IMR-90 (cell line): ENCODE measurements around the gene GPR27. TPM values are rescaled to one million over a fixed set of nuclear protein-coding genes. Genes with fewer than 3 reads are reported as not detected.

Source experiments
- ATAC-seq: fragments of 200-7000 bp; cut with Tn5 transposase; 2 replicates; pipeline ENCODE4 v1.9.1; 2020; ENCODE audit warnings: low read depth, mild to moderate bottlenecking, moderate library complexity
- BruUV-seq: library from RNA; stranded (reverse); fragments of 400-500 nt; replicated peaks from 2 replicates; lab custom pipeline; 2021; lab: Mats Ljungman, UMichigan
- CTCF ChIA-PET: fragments of 300-600 bp; formaldehyde crosslinking; extraction: SDS; loops from one replicate; lab custom pipeline; 2021; ENCODE audit warnings: antibody characterized with exemption; lab: Yijun Ruan, JAX
- POLR2A ChIA-PET: fragments of 300-600 bp; sonication (Branson Sonifier 250); formaldehyde crosslinking; loops from one replicate; lab custom pipeline; 2022; ENCODE audit warnings: antibody characterized with exemption; ENCODE audit not compliant: unreplicated experiment; lab: Charles Lee
- DNase-seq: peaks from one replicate; pipeline ENCODE4 v3.0.0; 2013
- H2AFZ ChIP-seq: replicated peaks from 2 replicates; pipeline ENCODE3; 2013; ENCODE audit warnings: low read length, mild to moderate bottlenecking; ENCODE audit not compliant: poor library complexity
- H2AK5ac ChIP-seq: 2 replicates; pipeline ENCODE4 v1.6.1; 2013; ENCODE audit warnings: low read depth, low read length, inconsistent platforms
- H2AK9ac ChIP-seq: replicated peaks from 2 replicates; pipeline ENCODE3; 2013; ENCODE audit warnings: mild to moderate bottlenecking, low read depth, low read length, moderate library complexity; ENCODE audit not compliant: poor library complexity
- H2BK120ac ChIP-seq: 2 replicates; pipeline ENCODE4 v1.6.1; 2013; ENCODE audit warnings: low read depth, low read length, inconsistent platforms
- H2BK15ac ChIP-seq: 3 replicates; pipeline ENCODE4 v1.6.1; 2013; ENCODE audit warnings: low read depth, low read length, inconsistent platforms
- H2BK20ac ChIP-seq: 2 replicates; pipeline ENCODE4 v1.6.1; 2013; ENCODE audit warnings: low read depth, mild to moderate bottlenecking, inconsistent platforms, low read length, moderate library complexity
- H2BK5ac ChIP-seq: 2 replicates; pipeline ENCODE4 v1.6.1; 2013; ENCODE audit warnings: mild to moderate bottlenecking, low read depth, low read length, inconsistent platforms; ENCODE audit not compliant: poor library complexity, severe bottlenecking
- H3K14ac ChIP-seq: replicated peaks from 2 replicates; pipeline ENCODE4 v1.6.1; 2013; ENCODE audit warnings: low read depth, low read length, inconsistent platforms
- H3K18ac ChIP-seq: 2 replicates; pipeline ENCODE4 v1.6.1; 2013; ENCODE audit warnings: low read depth, low read length, control low read depth
- H3K23ac ChIP-seq: 2 replicates; pipeline ENCODE4 v1.6.1; 2013; ENCODE audit warnings: low read depth, low read length, inconsistent platforms
- H3K27ac ChIP-seq: 2 replicates; pipeline ENCODE4 v1.5.1; 2013; ENCODE audit warnings: mild to moderate bottlenecking, control low read depth, low read length; ENCODE audit not compliant: insufficient read depth
- H3K27me3 ChIP-seq: 2 replicates; pipeline ENCODE4 v1.6.1; 2013; ENCODE audit warnings: low read length; ENCODE audit not compliant: control insufficient read depth, insufficient read depth
- H3K36me3 ChIP-seq: 2 replicates; pipeline ENCODE4 v1.6.1; 2013; ENCODE audit warnings: low read length, mixed read lengths; ENCODE audit not compliant: control insufficient read depth, insufficient read depth
- H3K4ac ChIP-seq: 2 replicates; pipeline ENCODE4 v1.6.1; 2013; ENCODE audit warnings: low read depth, low read length, inconsistent platforms
- H3K4me1 ChIP-seq: 2 replicates; pipeline ENCODE4 v1.6.1; 2013; ENCODE audit warnings: low read length, mixed read lengths; ENCODE audit not compliant: control insufficient read depth, insufficient read depth
- H3K4me2 ChIP-seq: 2 replicates; pipeline ENCODE4 v1.6.1; 2013; ENCODE audit warnings: low read depth, mild to moderate bottlenecking, control low read depth, low read length, moderate library complexity
- H3K4me3 ChIP-seq: 2 replicates; pipeline ENCODE4 v1.5.1; 2013; ENCODE audit warnings: low read depth, mild to moderate bottlenecking, control low read depth, low read length, moderate library complexity; ENCODE audit not compliant: insufficient read depth
- H3K56ac ChIP-seq: 2 replicates; pipeline ENCODE4 v1.6.1; 2013; ENCODE audit warnings: low read length, inconsistent platforms; ENCODE audit not compliant: insufficient read depth; ENCODE audit errors: extremely low read depth
- H3K79me1 ChIP-seq, 2 experiments: 2 replicates each; pipeline ENCODE4 v1.6.1; 2013; ENCODE audit warnings: low read length in 2 of 2, inconsistent platforms in 1 of 2, low read depth in 1 of 2
- H3K9ac ChIP-seq: 2 replicates; pipeline ENCODE4 v1.6.1; 2013; ENCODE audit warnings: low read depth, low read length, control low read depth
- H3K9me1 ChIP-seq: 2 replicates; pipeline ENCODE4 v1.6.1; 2013; ENCODE audit warnings: low read length, inconsistent platforms; ENCODE audit not compliant: insufficient read depth
- H3K9me3 ChIP-seq: 2 replicates; pipeline ENCODE4 v1.6.1; 2013; ENCODE audit warnings: low read length; ENCODE audit not compliant: control insufficient read depth, insufficient read depth
- H4K20me1 ChIP-seq: 2 replicates; pipeline ENCODE4 v1.6.1; 2013; ENCODE audit warnings: low read length, inconsistent platforms; ENCODE audit not compliant: insufficient read depth
- H4K5ac ChIP-seq: 2 replicates; pipeline ENCODE4 v1.6.1; 2013; ENCODE audit warnings: mild to moderate bottlenecking, low read depth, low read length, control low read depth
- H4K8ac ChIP-seq, 2 experiments: 2 replicates each; pipeline ENCODE4 v1.6.1; 2013; ENCODE audit warnings: low read depth in 2 of 2, low read length in 2 of 2, control low read depth in 1 of 2, inconsistent platforms in 1 of 2
- H4K91ac ChIP-seq: 2 replicates; pipeline ENCODE4 v1.6.1; 2013; ENCODE audit warnings: low read depth, low read length, inconsistent platforms; ENCODE audit not compliant: insufficient read depth
- BHLHE40 ChIP-seq: fragments of 150-350 bp; IDR thresholded peaks from 2 replicates; pipeline ENCODE4 v1.6.1; 2016; ENCODE audit warnings: mild to moderate bottlenecking, low read depth, low read length
- CEBPB ChIP-seq: IDR thresholded peaks from 2 replicates; pipeline ENCODE4 v1.6.1; 2012; ENCODE audit warnings: low read depth, low read length, improper control_type of control experiment
- CHD1 ChIP-seq: IDR thresholded peaks from 2 replicates; pipeline ENCODE4 v1.6.1; 2012; ENCODE audit warnings: low read depth, low read length, improper control_type of control experiment
- FOS ChIP-seq: fragments of 150-350 bp; IDR thresholded peaks from 2 replicates; pipeline ENCODE4 v1.6.1; 2016; ENCODE audit warnings: low read depth, low read length
- MAFK ChIP-seq: IDR thresholded peaks from 2 replicates; pipeline ENCODE4 v1.6.1; 2012; ENCODE audit warnings: low read depth, low read length, improper control_type of control experiment
- MAZ ChIP-seq: IDR thresholded peaks from 2 replicates; pipeline ENCODE4 v1.6.1; 2012; ENCODE audit warnings: low read depth, mild to moderate bottlenecking, low read length, improper control_type of control experiment, moderate library complexity, borderline replicate concordance
- MXI1 ChIP-seq: IDR thresholded peaks from 2 replicates; pipeline ENCODE4 v1.6.1; 2012; ENCODE audit warnings: low read depth, mild to moderate bottlenecking, low read length, moderate library complexity, borderline replicate concordance
- NFE2L2 ChIP-seq: fragments of 150-350 bp; IDR thresholded peaks from 2 replicates; pipeline ENCODE4 v1.6.1; 2016; ENCODE audit warnings: low read depth, mild to moderate bottlenecking, low read length
- POLR2A ChIP-seq: IDR thresholded peaks from 2 replicates; pipeline ENCODE4 v1.6.1; 2012; ENCODE audit warnings: mild to moderate bottlenecking, low read depth, low read length
- RAD21 ChIP-seq: IDR thresholded peaks from 2 replicates; pipeline ENCODE4 v1.6.1; 2012; ENCODE audit warnings: low read length, improper control_type of control experiment
- RCOR1 ChIP-seq: IDR thresholded peaks from 2 replicates; pipeline ENCODE4 v1.6.1; 2012; ENCODE audit warnings: mild to moderate bottlenecking, low read length, improper control_type of control experiment; ENCODE audit not compliant: insufficient replicate concordance
- RFX5 ChIP-seq: IDR thresholded peaks from 2 replicates; pipeline ENCODE4 v1.8.0; 2012; ENCODE audit warnings: low read depth, mild to moderate bottlenecking, low read length, moderate library complexity
- SMC3 ChIP-seq: fragments of 150-350 bp; IDR thresholded peaks from 2 replicates; pipeline ENCODE4 v1.6.1; 2016; ENCODE audit warnings: low read depth, mild to moderate bottlenecking, antibody characterized with exemption, low read length, moderate library complexity
- WGBS, 2 experiments: methylation state at CpG; one replicate each; pipeline versions ENCODE4 v1.1.5 to v1.1.7; 2013; ENCODE audit warnings: missing lambda C conversion rate in 2 of 2; ENCODE audit not compliant: insufficient read length in 1 of 2; ENCODE audit errors: extremely low coverage in 2 of 2; 5-methylcytosine and 5-hydroxymethylcytosine counted together
- dilution Hi-C: fragments of 300-500 bp; cut with HindIII; formaldehyde crosslinking; loops from one replicate; pipeline ENCODE4 v1.14.3; 2018; ENCODE audit warnings: low sequenced_read_pairs; ENCODE audit not compliant: unreplicated experiment
- in situ Hi-C: fragments of 300-500 bp; cut with MboI; formaldehyde crosslinking; loops from 3 replicates; pipeline ENCODE4 v1.14.3; 2019; ENCODE audit warnings: low sequenced_read_pairs, inconsistent platforms, mixed read lengths
- intact Hi-C: fragments of 100-400 bp; cut with micrococcal nuclease; formaldehyde crosslinking; loops from 2 replicates; pipeline ENCODE4 v1.10.0; 2022
- polyA plus RNA-seq, 3 experiments: library from polyadenylated mRNA; depleted of rRNA; stranded (reverse); fragments of >200 nt; gene quantifications; 2 replicates each; pipeline ENCODE4 v1.2.3, GENCODE V29; 2012; ENCODE audit warnings: low replicate concordance in 1 of 3
- total RNA-seq: library from RNA; depleted of rRNA; stranded (reverse); fragments of >200 nt; gene quantifications from 2 replicates; pipeline ENCODE4 v1.2.3, GENCODE V29; 2012
- TF ChIP-seq, protein P1 (sequence below): conservative IDR thresholded peaks from 2 replicates; pipeline ENCODE4 v1.5.1; 2012; ENCODE audit warnings: mild to moderate bottlenecking, low read depth, low read length, improper control_type of control experiment
- TF ChIP-seq, protein P2 (sequence below): fragments of 150-350 bp; IDR thresholded peaks from 2 replicates; pipeline ENCODE4 v1.6.1; 2016; ENCODE audit warnings: low read depth, mild to moderate bottlenecking, low read length, moderate library complexity, borderline replicate concordance
- TF ChIP-seq, protein P3 (sequence below): fragments of 150-350 bp; IDR thresholded peaks from 2 replicates; pipeline ENCODE4 v1.6.1; 2017; ENCODE audit warnings: mild to moderate bottlenecking, antibody characterized with exemption, low read length, low read depth

GPR27 gene
- total and polyA plus RNA-seq, 2 of the 4 experiments (the other 2 are of a cell fraction) = not detected

DNA sequence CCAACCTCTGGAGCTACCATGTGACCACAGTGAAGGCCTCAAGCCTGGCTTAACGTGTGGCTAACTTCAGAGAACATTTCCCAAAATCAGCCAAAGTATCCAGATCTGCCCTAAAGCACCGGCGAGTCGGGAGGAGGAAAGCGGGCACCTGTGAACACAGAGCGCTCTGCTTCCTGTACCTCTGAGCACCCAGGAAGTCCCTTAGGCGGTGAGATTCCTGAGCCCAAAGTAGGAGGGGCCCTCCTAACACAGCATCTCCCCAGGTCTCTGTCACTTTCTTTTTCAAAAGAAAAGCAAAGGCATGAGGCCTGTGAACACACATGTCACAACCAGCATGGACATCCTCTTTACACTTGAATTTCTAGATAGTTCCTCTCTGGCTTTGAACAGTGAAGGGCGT is 27.5 kb upstream of the GPR27 start:
- Histone ChIP-seq H3K36me3 (no peaks in the 10 kb centered on the region), H3K4me3 (no peak overlapping the region), H2AFZ (no peak overlapping the region), H3K23ac (no peak overlapping the region), H3K18ac (no peak overlapping the region), H4K91ac (no peak overlapping the region), H3K27ac (no peak overlapping the region), H3K9me1 (peaks cover 4% of the 10 kb centered on the region; the same call in 1 of the 2 replicates), H3K4me2 (no peak overlapping the region), H3K56ac (no peak overlapping the region), H2BK20ac (no peak overlapping the region), H3K79me1 (no peaks in the 10 kb centered on the region), H4K5ac (no peak overlapping the region), H2BK15ac (no peak overlapping the region), H2BK120ac (no peak overlapping the region), H3K27me3 (peaks cover 56% of the 10 kb centered on the region), H3K9ac (no peak overlapping the region), H2AK5ac (no peak overlapping the region), H3K9me3 (no peaks in the 10 kb centered on the region), H3K4ac (no peak overlapping the region), H2BK5ac (no peak overlapping the region), H3K14ac (no peak overlapping the region), H4K8ac (no peak overlapping the region), H2AK9ac (no peak overlapping the region), H4K20me1 (no peaks in the 10 kb centered on the region), H3K4me1 (peaks cover 2% of the 10 kb centered on the region; the same call in 1 of the 2 replicates)
- dilution Hi-C loops = no loop called here
- BruUV-seq = no TSS peak
- DNase-seq = no peak
- ChIA-PET POLR2A (no interaction called here), CTCF (interaction anchor here (0.6 kb wide), 1 partner anchor 32 kb away, joined by 3 read pairs; no protein-coding TSS in a partner anchor)
- intact Hi-C loops = loop anchor here (5.0 kb wide), 1 partner anchor 1096 kb away; no protein-coding TSS in a partner anchor
- 100% methylated on average over 6 of the region's 8 CpGs; no CpG with 5 or more reads in 1 of the 2 experiments for WGBS, 2 experiments
- in situ Hi-C loops = loop anchor here (10.0 kb wide), 1 partner anchor 1349 kb away; no protein-coding TSS in a partner anchor
- no peak for TF ChIP-seq SMC3
- TF ChIP-seq RCOR1 = no peak
- TF ChIP-seq MXI1 = no peak
- TF ChIP-seq RAD21 = no peak
- TF ChIP-seq, protein P1, sequence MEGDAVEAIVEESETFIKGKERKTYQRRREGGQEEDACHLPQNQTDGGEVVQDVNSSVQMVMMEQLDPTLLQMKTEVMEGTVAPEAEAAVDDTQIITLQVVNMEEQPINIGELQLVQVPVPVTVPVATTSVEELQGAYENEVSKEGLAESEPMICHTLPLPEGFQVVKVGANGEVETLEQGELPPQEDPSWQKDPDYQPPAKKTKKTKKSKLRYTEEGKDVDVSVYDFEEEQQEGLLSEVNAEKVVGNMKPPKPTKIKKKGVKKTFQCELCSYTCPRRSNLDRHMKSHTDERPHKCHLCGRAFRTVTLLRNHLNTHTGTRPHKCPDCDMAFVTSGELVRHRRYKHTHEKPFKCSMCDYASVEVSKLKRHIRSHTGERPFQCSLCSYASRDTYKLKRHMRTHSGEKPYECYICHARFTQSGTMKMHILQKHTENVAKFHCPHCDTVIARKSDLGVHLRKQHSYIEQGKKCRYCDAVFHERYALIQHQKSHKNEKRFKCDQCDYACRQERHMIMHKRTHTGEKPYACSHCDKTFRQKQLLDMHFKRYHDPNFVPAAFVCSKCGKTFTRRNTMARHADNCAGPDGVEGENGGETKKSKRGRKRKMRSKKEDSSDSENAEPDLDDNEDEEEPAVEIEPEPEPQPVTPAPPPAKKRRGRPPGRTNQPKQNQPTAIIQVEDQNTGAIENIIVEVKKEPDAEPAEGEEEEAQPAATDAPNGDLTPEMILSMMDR = no peak
- no peak for TF ChIP-seq RFX5
- TF ChIP-seq MAFK = no peak
- TF ChIP-seq POLR2A = no peak
- TF ChIP-seq CEBPB = no peak
- no peak for TF ChIP-seq CHD1
- TF ChIP-seq BHLHE40 = no peak
- TF ChIP-seq, protein P2, sequence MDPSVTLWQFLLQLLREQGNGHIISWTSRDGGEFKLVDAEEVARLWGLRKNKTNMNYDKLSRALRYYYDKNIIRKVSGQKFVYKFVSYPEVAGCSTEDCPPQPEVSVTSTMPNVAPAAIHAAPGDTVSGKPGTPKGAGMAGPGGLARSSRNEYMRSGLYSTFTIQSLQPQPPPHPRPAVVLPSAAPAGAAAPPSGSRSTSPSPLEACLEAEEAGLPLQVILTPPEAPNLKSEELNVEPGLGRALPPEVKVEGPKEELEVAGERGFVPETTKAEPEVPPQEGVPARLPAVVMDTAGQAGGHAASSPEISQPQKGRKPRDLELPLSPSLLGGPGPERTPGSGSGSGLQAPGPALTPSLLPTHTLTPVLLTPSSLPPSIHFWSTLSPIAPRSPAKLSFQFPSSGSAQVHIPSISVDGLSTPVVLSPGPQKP = no peak
- TF ChIP-seq MAZ = no peak
- TF ChIP-seq, protein P3, sequence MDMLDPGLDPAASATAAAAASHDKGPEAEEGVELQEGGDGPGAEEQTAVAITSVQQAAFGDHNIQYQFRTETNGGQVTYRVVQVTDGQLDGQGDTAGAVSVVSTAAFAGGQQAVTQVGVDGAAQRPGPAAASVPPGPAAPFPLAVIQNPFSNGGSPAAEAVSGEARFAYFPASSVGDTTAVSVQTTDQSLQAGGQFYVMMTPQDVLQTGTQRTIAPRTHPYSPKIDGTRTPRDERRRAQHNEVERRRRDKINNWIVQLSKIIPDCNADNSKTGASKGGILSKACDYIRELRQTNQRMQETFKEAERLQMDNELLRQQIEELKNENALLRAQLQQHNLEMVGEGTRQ = no peak
- TF ChIP-seq FOS = no peak
- no peak for TF ChIP-seq NFE2L2
- no peak for ATAC-seq
